ENCODE measurements around the gene ZNF569.

The ZNF569 gene

DNA sequence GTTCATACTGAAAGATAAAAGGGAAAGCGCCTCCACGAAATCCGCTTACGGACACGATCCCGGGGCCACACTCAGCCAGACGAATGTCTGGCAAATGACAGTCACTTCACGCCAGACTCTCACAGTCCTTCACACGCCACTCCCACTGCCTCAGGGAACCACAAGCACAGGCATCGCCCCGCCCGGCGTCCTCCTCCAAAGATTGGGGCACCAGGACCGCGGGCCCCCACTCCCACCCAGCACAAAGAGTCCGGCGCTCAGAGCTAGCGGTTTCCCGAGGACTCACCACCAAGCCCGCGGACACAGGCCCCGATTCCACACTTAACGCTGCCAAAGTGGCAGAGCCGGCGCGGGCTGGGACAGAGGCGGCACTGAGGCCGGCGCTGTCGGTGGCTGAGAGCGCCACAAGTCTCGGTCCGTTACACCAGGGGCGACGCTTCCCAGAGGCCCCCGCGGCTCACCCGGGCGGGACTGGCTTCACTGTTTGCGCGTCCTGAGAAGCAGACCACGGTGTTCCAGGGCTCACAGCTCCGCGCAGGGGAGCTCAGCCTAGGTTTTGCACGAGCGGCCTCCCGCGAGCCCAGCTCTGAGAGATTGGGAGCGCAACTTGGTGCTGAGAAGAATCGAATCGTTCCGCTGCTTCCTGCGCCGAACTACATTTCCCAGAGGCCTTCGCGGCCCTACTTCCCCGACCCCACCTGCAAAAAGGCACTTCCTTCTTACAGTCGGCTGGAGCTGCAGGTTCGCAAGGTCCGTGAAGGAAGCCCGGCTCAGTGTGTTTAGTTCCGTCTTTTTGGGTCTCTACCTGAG is at the start of gene ZNF569:
Gene ZNF569 (minus strand): TSS at position 647 of the 810 bp plus-strand sequence. CDS start 22,523 bp downstream, outside the sequence.
- Histone ChIP-seq H3K4me3 (replicated peaks; ENCODE audit: low read depth, low read length) (peak within 1 kb of the TSS; percentile 84), H3K36me3 (ENCODE audit: control insufficient read depth, insufficient read depth, low read length) (no peaks in the 10 kb centered on the region; the same call in 1 of the 2 replicates), H3K27me3 (replicated peaks; ENCODE audit: control insufficient read depth, insufficient read depth, low read length) (no peaks in the 10 kb centered on the region)
- TF ChIP-seq, protein P1, sequence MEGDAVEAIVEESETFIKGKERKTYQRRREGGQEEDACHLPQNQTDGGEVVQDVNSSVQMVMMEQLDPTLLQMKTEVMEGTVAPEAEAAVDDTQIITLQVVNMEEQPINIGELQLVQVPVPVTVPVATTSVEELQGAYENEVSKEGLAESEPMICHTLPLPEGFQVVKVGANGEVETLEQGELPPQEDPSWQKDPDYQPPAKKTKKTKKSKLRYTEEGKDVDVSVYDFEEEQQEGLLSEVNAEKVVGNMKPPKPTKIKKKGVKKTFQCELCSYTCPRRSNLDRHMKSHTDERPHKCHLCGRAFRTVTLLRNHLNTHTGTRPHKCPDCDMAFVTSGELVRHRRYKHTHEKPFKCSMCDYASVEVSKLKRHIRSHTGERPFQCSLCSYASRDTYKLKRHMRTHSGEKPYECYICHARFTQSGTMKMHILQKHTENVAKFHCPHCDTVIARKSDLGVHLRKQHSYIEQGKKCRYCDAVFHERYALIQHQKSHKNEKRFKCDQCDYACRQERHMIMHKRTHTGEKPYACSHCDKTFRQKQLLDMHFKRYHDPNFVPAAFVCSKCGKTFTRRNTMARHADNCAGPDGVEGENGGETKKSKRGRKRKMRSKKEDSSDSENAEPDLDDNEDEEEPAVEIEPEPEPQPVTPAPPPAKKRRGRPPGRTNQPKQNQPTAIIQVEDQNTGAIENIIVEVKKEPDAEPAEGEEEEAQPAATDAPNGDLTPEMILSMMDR (IDR thresholded peaks at IDR 0.05; ENCODE audit: insufficient read depth, low read length, poor library complexity, severe bottlenecking), result no peak
- peak; percentile 92 for DNase-seq (ENCODE audit: extremely low read depth, insufficient read length)

- TF ChIP-seq, protein P1 (IDR thresholded peaks at IDR 0.05; ENCODE audit: insufficient read depth, low read length, poor library complexity, severe bottlenecking), result no peak
- peak; percentile 20 for DNase-seq (ENCODE audit: extremely low read depth, insufficient read length)
- no peaks in the 10 kb centered on the region for H3K27me3 ChIP-seq (replicated peaks; ENCODE audit: control insufficient read depth, insufficient read depth, low read length)
- H3K36me3 ChIP-seq (ENCODE audit: control insufficient read depth, insufficient read depth, low read length), result no peaks in the 10 kb centered on the region; the same call in none of the 2 replicates
- H3K4me3 ChIP-seq (replicated peaks; ENCODE audit: low read depth, low read length), result no peak overlapping the region
Observed at GRCh38 chr19:37513397-37513796, 46.2 kb upstream of the ZNF569 start.

- no peak for DNase-seq (ENCODE audit: extremely low read depth, insufficient read length)
- Histone ChIP-seq H3K36me3 (ENCODE audit: control insufficient read depth, insufficient read depth, low read length) (no peaks in the 10 kb centered on the region; the same call in 1 of the 2 replicates), H3K4me3 (replicated peaks; ENCODE audit: low read depth, low read length) (no peak overlapping the region), H3K27me3 (replicated peaks; ENCODE audit: control insufficient read depth, insufficient read depth, low read length) (no peaks in the 10 kb centered on the region)
- TF ChIP-seq, protein P1 (IDR thresholded peaks at IDR 0.05; ENCODE audit: insufficient read depth, low read length, poor library complexity, severe bottlenecking), result no peak
Observed at GRCh38 chr19:37511821-37512220, 44.6 kb upstream of the ZNF569 start.

DNA sequence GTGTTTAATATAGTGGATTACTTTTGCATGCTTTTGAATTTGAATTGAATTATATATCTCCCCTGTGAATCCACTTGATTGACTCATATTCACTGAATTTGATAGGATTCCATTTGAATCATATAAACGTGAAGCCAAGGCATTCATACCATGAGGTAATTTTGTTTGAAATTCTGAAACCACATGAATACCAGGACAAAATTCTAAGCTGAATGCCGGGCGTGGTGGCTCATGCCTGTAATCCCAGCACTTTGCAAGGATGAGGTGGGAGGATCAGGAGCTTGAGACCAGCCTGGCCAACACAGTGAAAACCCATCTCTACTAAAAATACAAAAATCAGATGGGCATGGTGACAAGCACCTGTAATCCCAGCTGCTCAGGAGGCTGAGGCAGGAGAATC is 43.9 kb upstream of the ZNF569 start:
- H3K27me3 ChIP-seq (replicated peaks; ENCODE audit: control insufficient read depth, insufficient read depth, low read length), result no peaks in the 10 kb centered on the region
- TF ChIP-seq, protein P1 (IDR thresholded peaks at IDR 0.05; ENCODE audit: insufficient read depth, low read length, poor library complexity, severe bottlenecking), result no peak
- DNase-seq (ENCODE audit: extremely low read depth, insufficient read length), result no peak
- no peak overlapping the region for H3K4me3 ChIP-seq (replicated peaks; ENCODE audit: low read depth, low read length)
- no peaks in the 10 kb centered on the region; the same call in 1 of the 2 replicates for H3K36me3 ChIP-seq (ENCODE audit: control insufficient read depth, insufficient read depth, low read length)

DNA sequence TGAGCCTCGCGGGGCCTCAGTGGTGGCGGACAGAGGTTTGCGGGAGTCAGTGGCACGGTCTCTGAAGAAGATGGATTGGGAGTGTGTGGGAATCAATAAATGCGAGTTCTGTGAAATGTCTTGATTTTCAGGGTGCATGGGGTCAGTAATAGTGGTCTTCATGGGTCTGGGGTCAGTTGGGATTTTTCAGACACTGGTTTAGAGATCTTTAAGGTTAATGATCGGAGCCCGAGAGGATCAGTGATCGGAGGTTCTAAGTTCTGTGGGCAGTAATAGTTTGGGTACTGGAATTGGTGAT is 39.9 kb upstream of the ZNF569 start:
- TF ChIP-seq, protein P1 (IDR thresholded peaks at IDR 0.05; ENCODE audit: insufficient read depth, low read length, poor library complexity, severe bottlenecking), result no peak
- DNase-seq (ENCODE audit: extremely low read depth, insufficient read length), result no peak
- Histone ChIP-seq H3K36me3 (ENCODE audit: control insufficient read depth, insufficient read depth, low read length) (no peaks in the 10 kb centered on the region; the same call in 1 of the 2 replicates), H3K27me3 (replicated peaks; ENCODE audit: control insufficient read depth, insufficient read depth, low read length) (no peaks in the 10 kb centered on the region), H3K4me3 (replicated peaks; ENCODE audit: low read depth, low read length) (peak overlapping the region; percentile 89)

Measured in GM06990 (cell line).